HCT116 (cell line): ENCODE measurements around the gene DOCK4. TPM values are rescaled to one million over a fixed set of nuclear protein-coding genes. Genes with fewer than 3 reads are reported as not detected.

Experiments
- CBX3 ChIP-seq: IDR thresholded peaks from 2 replicates; pipeline ENCODE4 v1.6.1; 2012; ENCODE audit warnings: low read depth
- CEBPB ChIP-seq: IDR thresholded peaks from 2 replicates; pipeline ENCODE4 v1.6.1; 2012; ENCODE audit warnings: low read depth
- EGR1 ChIP-seq: IDR thresholded peaks from 2 replicates; pipeline ENCODE4 v1.6.1; 2012; ENCODE audit warnings: low read depth
- EZH2 ChIP-seq: fragments of 200-600 bp; sonication (generic); IDR thresholded peaks from 2 replicates; pipeline ENCODE4 v1.6.1; 2017; ENCODE audit warnings: antibody characterized with exemption, mixed run types
- EZH2phosphoT487 ChIP-seq: fragments of 200-600 bp; IDR thresholded peaks from 2 replicates; pipeline ENCODE4 v1.6.1; 2018; ENCODE audit warnings: antibody characterized with exemption, borderline replicate concordance
- POLR2A ChIP-seq: IDR thresholded peaks from 2 replicates; pipeline ENCODE4 v1.7.0; 2011; ENCODE audit warnings: borderline replicate concordance; ENCODE audit not compliant: insufficient read depth, insufficient read length; ENCODE audit errors: extremely low read depth
- POLR2AphosphoS5 ChIP-seq: IDR thresholded peaks from 2 replicates; pipeline ENCODE4 v1.6.1; 2011; ENCODE audit warnings: mild to moderate bottlenecking, low read depth, low read length, moderate library complexity
- RAD21 ChIP-seq: IDR thresholded peaks from 2 replicates; pipeline ENCODE4 v1.6.1; 2012; ENCODE audit warnings: low read depth, mild to moderate bottlenecking
- REST ChIP-seq: IDR thresholded peaks from 2 replicates; pipeline ENCODE4 v1.6.1; 2012; ENCODE audit warnings: low read depth
- SIN3A ChIP-seq: IDR thresholded peaks from 2 replicates; pipeline ENCODE4 v1.6.1; 2012; ENCODE audit warnings: low read depth
- SP1 ChIP-seq: IDR thresholded peaks from 2 replicates; pipeline ENCODE4 v1.6.1; 2012; ENCODE audit warnings: low read depth
- TCF7L2 ChIP-seq: IDR thresholded peaks from 2 replicates; pipeline ENCODE4 v1.7.0; 2011; ENCODE audit warnings: borderline replicate concordance, inconsistent platforms; ENCODE audit not compliant: insufficient read depth, insufficient read length; ENCODE audit errors: extremely low read depth
- YY1 ChIP-seq: IDR thresholded peaks from 2 replicates; pipeline ENCODE4 v1.6.1; 2011; ENCODE audit warnings: low read length, low read depth, moderate library complexity, mild to moderate bottlenecking; ENCODE audit not compliant: insufficient replicate concordance; ENCODE audit errors: extremely low read depth
- ZNF274 ChIP-seq: fragments of 200-500 bp; sonication (Bioruptor generic); IDR thresholded peaks from 2 replicates; pipeline ENCODE4 v1.6.1; 2014; ENCODE audit warnings: mild to moderate bottlenecking, low read depth, low read length, inconsistent platforms
- total RNA-seq: library from RNA; stranded (reverse); gene quantifications from one replicate; pipeline ENCODE4 v1.2.1, GENCODE V29; 2021; ENCODE audit not compliant: unreplicated experiment

DOCK4 gene
- total RNA-seq, 1 experiment from 2014 or later = 2.2 TPM

DNA sequence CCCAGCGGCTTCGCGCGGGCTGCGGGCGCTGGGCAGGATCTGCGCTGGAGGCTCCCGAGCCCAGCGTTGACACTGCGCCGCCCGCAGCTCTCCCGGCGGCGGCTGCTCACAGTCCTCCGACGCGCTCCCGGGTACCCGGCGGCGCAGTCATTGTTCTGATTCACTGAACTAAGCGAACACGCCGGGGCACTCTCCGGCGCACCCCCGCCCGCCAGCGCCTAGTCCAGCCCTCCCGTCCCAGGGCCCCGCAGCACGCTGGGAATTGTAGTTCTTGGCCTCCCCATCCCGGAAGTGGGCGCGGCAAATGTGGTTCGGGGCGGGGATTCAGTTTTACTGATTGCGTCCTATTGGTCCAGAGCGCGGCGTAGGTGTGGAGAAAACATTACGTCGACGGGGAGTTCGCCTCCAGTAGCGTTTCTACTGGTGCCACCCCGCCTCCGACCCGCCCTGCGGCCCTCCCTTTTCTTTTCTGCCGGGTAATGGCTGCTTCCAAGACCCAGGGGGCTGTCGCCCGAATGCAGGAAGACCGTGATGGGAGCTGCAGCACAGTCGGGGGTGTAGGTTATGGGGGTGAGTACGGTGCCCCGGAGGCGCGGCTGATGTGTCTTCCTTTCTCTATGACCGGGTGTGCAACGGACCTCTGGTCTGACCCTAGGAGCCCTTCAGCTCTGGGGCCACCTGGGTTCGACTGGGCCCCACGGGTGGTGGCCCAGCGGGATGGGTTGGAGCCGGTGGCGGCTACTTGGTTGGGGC, at the start of gene DOCK4, which contains the start of gene ZNF277 (continued):
- TF ChIP-seq REST (no peak), TCF7L2 (peak; percentile 36), CBX3 (peak; percentile 21; the same call in 1 of the 2 replicates), EZH2phosphoT487 (no peak), CEBPB (no peak), ZNF274 (no peak), YY1 (peak; percentile 89), SP1 (peak; percentile 93), POLR2AphosphoS5 (peak; percentile 62; the same call in 1 of the 2 replicates), SIN3A (no peak; the same call in 1 of the 2 replicates), EZH2 (no peak), EGR1 (peak; percentile 81), RAD21 (no peak), POLR2A (no peak)
- TF ChIP-seq, all 23 proteins: peak for 10
